Measurements from ENCODE around the gene ADCY2. TPM values are rescaled to one million over a fixed set of nuclear protein-coding genes. Genes with fewer than 3 reads are reported as not detected.

The ADCY2 gene
- total and polyA plus RNA-seq, 2 experiments from 2014 or later = 23.8 to 74.9 TPM

- no peak overlapping the region for H2AFZ ChIP-seq
- H3K27me3 Mint-ChIP-seq (ENCODE audit: insufficient read depth, low read depth, poor library complexity) = peaks cover 2% of the 10 kb centered on the region
- DNase-seq (ENCODE audit: low spot score) (no peak), ATAC-seq (no peak)
- no peak overlapping the region for H3K4me3 ChIP-seq
- H3K4me1 Mint-ChIP-seq = peaks cover 19% of the 10 kb centered on the region
- no peaks in the 10 kb centered on the region for H3K9me3 Mint-ChIP-seq
- H3K4me2 ChIP-seq = no peak overlapping the region
- peaks cover 3% of the 10 kb centered on the region; the same call in 1 of the 3 replicates for H3K36me3 Mint-ChIP-seq (ENCODE audit: low read depth)
- TF ChIP-seq EZH2 (IDR thresholded peaks at IDR 0.05; ENCODE audit: low read depth, unreplicated experiment) = no peak
- no peak for TF ChIP-seq POLR2AphosphoS5 (IDR thresholded peaks at IDR 0.05; ENCODE audit: low read depth)
- TF ChIP-seq NANOG (IDR thresholded peaks at IDR 0.05; ENCODE audit: borderline replicate concordance) = no peak
- TF ChIP-seq STAT1 (IDR thresholded peaks at IDR 0.05; ENCODE audit: unreplicated experiment) = no peak
- no peaks in the 10 kb centered on the region for H3K36me3 ChIP-seq (ENCODE audit: insufficient read depth)
- no peak overlapping the region for H3K27ac Mint-ChIP-seq
- peaks cover 5% of the 10 kb centered on the region; the same call in 1 of the 2 replicates for H4K20me1 ChIP-seq (replicated peaks; ENCODE audit: insufficient read depth)
- H3K79me2 ChIP-seq (replicated peaks; ENCODE audit: insufficient read depth) = peaks cover 57% of the 10 kb centered on the region
- H3K9me2 ChIP-seq (ENCODE audit: insufficient read depth) = 0 out of 2 replicates have a peak, but pooled peaks cover 5% of the 10 kb centered on the region
- no peak overlapping the region for H3K4me3 Mint-ChIP-seq
- no peak overlapping the region for H3K27ac ChIP-seq (ENCODE audit: low read depth)
- peaks cover 14% of the 10 kb centered on the region for H3K4me1 ChIP-seq (ENCODE audit: insufficient read depth)
- H3K27me3 ChIP-seq (ENCODE audit: insufficient read depth) = no peaks in the 10 kb centered on the region
- no peaks in the 10 kb centered on the region for H3F3A ChIP-seq (replicated peaks; ENCODE audit: low read depth)
These were observed 284.3 kb downstream of the ADCY2 start for GRCh38 chr5:7680260-7680659.

- DNase-seq (ENCODE audit: low spot score) (no peak), ATAC-seq (no peak)
- Histone ChIP-seq H3K4me3 (no peak overlapping the region), H3K79me2 (replicated peaks; ENCODE audit: insufficient read depth) (peaks cover 48% of the 10 kb centered on the region), H4K20me1 (replicated peaks; ENCODE audit: insufficient read depth) (peaks cover 5% of the 10 kb centered on the region; the same call in 1 of the 2 replicates), H3K4me2 (no peak overlapping the region), H3K9me2 (ENCODE audit: insufficient read depth) (0 out of 2 replicates have a peak, but pooled peaks cover 7% of the 10 kb centered on the region), H2AFZ (no peak overlapping the region), H3F3A (replicated peaks; ENCODE audit: low read depth) (no peaks in the 10 kb centered on the region), H3K27ac (ENCODE audit: low read depth) (no peak overlapping the region), H3K4me1 (ENCODE audit: insufficient read depth) (peaks cover 20% of the 10 kb centered on the region), H3K36me3 (ENCODE audit: insufficient read depth) (no peaks in the 10 kb centered on the region), H3K27me3 (ENCODE audit: insufficient read depth) (no peaks in the 10 kb centered on the region)
- H3K36me3 Mint-ChIP-seq (ENCODE audit: low read depth) = peaks cover 3% of the 10 kb centered on the region; the same call in 1 of the 3 replicates
- peaks cover 2% of the 10 kb centered on the region for H3K27me3 Mint-ChIP-seq (ENCODE audit: insufficient read depth, low read depth, poor library complexity)
- H3K9me3 Mint-ChIP-seq = no peaks in the 10 kb centered on the region
- peaks cover 25% of the 10 kb centered on the region for H3K4me1 Mint-ChIP-seq
- H3K27ac Mint-ChIP-seq = no peak overlapping the region; the same call in 1 of the 2 replicates
- no peak overlapping the region for H3K4me3 Mint-ChIP-seq
- TF ChIP-seq EZH2 (IDR thresholded peaks at IDR 0.05; ENCODE audit: low read depth, unreplicated experiment) (no peak), JUNB (IDR thresholded peaks at IDR 0.05; ENCODE audit: unreplicated experiment) (no peak), ZNF114 (CRISPR knock-in tag; IDR thresholded peaks at IDR 0.05) (no peak), CTCF (conservative IDR thresholded peaks at IDR 0.05; ENCODE audit: low read depth in 2 of 2) (no peak), POLR2AphosphoS5 (IDR thresholded peaks at IDR 0.05; ENCODE audit: low read depth) (no peak), ZNF462 (CRISPR knock-in tag; IDR thresholded peaks at IDR 0.05) (no peak), STAT1 (IDR thresholded peaks at IDR 0.05; ENCODE audit: unreplicated experiment) (no peak), EZH2phosphoT487 (IDR thresholded peaks at IDR 0.05; ENCODE audit: unreplicated experiment) (no peak), ZNF331 (CRISPR knock-in tag; IDR thresholded peaks at IDR 0.05; ENCODE audit: low read depth) (no peak), NANOG (IDR thresholded peaks at IDR 0.05; ENCODE audit: borderline replicate concordance) (no peak), ETS1 (IDR thresholded peaks at IDR 0.05) (no peak), CREB1 (CRISPR knock-in tag; IDR thresholded peaks at IDR 0.05; ENCODE audit: low read depth) (no peak)
These were observed 286.4 kb downstream of the ADCY2 start for GRCh38 chr5:7682379-7682778.

Data from GM23338 (cell line).